NCI-H774 (cell line): Measurements from ENCODE around the gene CDH15.
"Not testable (repeated sequence)": the region's sequence is repeated elsewhere in the genome, so short reads cannot be mapped to it uniquely, and the experiment has no call there.

Experiments
- DNase-seq: peaks from one replicate; lab custom pipeline; 2025; lab: John Stamatoyannopoulos, UW

Gene CDH15

DNA sequence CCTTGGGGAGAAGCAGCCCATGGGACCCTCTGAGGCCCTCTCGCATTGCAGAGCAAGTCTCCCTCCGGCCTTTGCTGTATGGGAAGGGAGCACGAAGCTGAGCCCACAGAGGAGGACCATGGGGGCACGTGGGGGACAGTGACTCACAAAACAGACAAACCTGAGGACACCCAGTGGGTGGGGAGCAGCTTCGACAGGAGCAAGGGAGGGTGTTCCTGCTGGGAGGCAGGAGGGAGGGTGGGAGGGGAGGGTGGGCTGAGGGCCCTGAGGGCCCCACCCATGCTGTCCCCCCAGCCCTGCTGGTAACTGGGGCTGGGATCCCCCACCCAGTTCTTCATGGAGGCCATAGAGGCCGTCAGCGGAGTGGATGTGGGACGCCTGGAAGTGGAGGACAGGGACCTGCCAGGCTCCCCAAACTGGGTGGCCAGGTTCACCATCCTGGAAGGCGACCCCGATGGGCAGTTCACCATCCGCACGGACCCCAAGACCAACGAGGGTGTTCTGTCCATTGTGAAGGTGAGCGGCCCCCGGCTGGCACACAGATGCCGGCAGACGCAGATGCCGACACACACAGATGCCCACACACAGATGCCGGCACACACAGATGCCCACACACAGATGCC, 16.3 kb downstream of the CDH15 start:
- no peak for DNase-seq

GRCh38 chr16:89188471-89189357, 17.2 kb downstream of the CDH15 start:
- not testable (repeated sequence) for DNase-seq

GRCh38 chr16:89189358-89190025, 17.9 kb downstream of the CDH15 start:
- no peak for DNase-seq

DNA sequence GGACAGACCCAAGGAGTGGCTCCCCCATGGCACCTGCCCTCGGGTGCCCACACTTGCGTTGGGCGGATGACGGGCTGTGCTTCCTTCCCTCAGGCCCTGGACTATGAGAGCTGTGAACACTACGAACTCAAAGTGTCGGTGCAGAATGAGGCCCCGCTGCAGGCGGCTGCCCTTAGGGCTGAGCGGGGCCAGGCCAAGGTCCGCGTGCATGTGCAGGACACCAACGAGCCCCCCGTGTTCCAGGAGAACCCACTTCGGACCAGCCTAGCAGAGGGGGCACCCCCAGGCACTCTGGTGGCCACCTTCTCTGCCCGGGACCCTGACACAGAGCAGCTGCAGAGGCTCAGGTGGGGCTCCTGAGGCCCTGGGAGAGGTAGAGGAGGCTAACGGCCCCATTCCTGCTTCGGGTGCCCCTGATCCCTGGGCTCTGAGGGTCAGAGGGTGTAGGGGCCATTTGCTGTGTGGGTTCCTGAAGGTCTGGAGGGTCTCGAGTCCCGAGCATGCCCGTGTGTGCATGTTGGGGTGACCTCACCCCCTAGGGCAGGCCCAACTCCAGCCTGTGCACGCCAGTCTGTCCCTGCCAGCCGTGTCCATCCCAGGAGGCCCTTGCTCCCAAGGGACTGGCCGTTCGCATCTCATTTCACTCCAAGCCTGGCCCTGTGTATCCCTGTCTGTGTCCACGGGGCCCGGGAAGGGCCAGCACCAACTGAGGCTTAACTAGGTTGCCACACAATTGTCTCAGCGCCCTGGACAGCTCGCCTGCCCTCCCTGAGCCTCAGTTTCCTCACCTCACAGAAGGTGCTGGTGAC, 18.8 kb downstream of the CDH15 start:
- DNase-seq: no peak

GRCh38 chr16:89191033-89191900, 19.7 kb downstream of the CDH15 start:
- no peak for DNase-seq

- no peak for DNase-seq
Observed at GRCh38 chr16:89191901-89192185, 20.3 kb downstream of the CDH15 start.

- peak; percentile 47 for DNase-seq
Observed at GRCh38 chr16:89192186-89192955, 20.8 kb downstream of the CDH15 start.

DNA sequence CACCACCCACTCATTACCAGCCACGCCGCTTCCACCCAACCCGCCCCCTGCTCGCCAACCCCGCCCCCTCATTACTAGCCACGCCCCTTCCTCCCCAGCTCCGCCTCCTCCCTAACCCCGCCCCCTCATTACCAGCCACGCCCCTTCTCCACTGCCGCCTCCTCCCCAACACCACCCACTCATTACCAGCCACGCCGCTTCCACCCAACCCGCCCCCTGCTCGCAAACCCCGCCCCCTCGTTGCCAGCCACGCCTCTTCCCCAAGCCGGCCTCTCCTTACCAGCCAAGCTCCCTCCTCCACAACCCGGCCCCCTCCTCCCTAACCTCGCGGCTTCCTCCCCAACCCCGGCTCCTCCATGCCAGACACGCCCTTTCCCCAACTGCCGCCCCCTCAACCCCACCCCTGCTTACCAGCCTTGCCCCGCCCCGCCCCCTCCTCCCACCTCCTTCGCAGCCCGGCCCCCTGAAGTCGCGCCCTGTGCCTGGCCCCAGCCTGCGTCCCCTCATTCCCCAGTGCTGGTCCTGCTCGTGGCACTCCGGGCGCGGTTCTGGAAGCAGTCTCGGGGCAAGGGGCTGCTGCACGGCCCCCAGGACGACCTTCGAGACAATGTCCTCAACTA, 21.5 kb downstream of the CDH15 start:
- DNase-seq: peak; percentile 20

GRCh38 chr16:89193576-89194293, 22.2 kb downstream of the CDH15 start:
- no peak for DNase-seq

DNA sequence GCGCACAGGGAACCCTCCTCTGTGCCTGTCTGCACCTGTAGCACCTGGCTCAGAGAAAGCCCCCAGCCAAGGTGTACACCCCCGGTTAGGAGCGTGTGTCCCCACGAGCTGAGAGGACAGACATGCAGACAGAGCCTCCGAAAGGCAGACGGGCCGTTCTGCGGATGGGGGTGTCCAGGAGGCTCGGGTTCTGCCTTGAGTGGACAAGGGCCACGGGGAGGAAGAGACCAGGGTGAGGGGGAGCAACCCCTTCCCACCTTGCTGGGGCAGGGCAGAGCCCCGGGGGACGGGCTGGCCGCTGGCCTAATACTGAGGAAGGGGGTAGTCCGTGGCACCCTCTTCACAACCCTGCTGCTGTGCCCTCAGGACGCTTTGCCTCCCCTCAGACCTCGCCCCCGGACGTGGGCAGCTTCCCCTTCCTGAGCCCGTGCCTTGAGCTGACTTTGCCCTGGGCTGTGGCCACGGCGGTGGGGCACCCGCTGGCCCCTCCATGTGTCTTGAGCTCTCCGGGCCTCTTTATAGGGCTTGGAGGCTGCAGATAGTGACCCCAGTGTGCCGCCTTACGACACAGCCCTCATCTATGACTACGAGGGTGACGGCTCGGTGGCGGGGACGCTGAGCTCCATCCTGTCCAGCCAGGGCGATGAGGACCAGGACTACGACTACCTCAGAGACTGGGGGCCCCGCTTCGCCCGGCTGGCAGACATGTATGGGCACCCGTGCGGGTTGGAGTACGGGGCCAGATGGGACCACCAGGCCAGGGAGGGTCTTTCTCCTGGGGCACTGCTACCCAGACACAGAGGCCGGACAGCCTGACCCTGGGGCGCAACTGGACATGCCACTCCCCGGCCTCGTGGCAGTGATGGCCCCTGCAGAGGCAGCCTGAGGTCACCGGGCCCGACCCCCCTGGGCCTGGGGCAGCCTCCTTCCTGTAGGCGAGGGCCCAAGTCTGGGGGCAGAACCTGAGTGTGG, 23.1 kb downstream of the CDH15 start:
- DNase-seq: no peak

- no peak for DNase-seq
Observed at GRCh38 chr16:89195521-89196171, 24.1 kb downstream of the CDH15 start.

DNA sequence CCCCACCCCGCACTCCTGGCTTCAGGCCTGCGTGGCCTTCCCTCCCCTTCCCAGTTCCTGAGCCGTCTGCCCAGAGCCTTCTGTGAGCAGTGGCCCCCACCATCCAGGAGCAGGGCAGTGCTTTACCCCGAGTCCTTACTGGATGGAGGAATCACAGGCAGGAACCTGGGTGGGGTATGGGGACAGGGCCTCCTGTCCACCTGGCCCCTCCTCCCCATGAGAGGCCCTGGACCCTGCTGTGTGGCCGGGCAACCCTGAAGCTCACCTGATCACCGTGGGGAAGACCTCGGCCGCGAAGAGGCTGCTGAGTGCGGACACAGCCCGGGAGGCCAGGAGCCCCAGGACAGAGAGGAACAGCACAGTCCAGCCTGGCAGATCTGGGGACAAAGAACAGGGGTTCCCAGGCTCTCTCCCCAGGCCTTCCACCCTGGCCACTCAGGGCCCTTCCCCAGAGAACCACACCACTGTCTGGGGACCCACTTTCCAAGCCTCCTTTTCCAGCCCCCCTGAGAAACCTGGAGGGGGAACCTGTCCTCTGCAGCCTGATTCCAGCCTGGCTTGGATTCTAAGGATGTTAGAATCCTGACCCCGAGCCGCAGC, 25.6 kb downstream of the CDH15 start:
- DNase-seq: no peak

GRCh38 chr16:89197633-89198416, 26.3 kb downstream of the CDH15 start:
- no peak for DNase-seq

DNA sequence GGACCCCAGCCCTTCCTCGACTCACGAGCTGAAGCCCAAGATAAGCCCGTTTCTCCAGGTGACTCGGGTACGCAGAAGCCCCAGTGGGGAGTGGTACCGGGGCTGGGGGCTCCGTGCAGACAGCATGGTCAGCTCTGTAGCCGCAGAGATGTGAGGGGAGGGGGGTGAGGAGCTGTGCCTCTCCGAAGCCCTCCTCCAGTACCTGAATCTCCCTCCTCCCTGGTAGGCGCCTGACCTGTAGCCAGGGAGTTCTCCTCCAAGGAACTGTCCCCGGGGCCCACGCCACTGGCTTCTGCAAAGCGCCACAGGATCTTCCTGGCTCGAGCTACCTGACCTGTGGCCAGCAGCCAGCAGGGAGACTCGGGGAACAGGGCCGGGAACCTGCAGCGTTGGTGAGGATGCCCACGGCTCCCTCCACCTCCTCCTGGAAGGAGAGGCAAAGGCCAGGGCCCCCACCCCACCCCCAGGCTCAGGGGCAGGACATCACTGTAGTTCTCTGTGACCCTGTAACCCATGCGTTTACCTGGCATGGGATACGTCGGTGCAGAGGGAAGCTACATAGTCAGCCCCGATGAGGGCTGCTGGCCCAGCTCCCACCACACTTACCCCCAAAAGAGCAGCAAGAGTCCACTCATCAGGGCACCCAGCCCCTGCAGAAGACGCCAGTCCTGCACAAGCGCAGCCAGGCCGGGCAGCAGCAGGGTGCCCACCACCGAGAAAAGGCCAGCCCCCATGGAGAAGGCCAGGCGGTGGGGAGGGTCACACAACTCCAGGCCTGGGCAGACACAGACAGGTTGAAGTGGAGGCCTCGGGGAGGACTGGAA, 27.1 kb downstream of the CDH15 start:
- DNase-seq: no peak
